H1 (cell line): Measurements from ENCODE around the gene CCDC60. TPM values are rescaled to one million over a fixed set of nuclear protein-coding genes. Genes with fewer than 3 reads are reported as not detected.

ENCODE experiments used
- CTCF ChIA-PET: fragments of 300-600 bp; sonication (Branson Sonifier 250); formaldehyde crosslinking; loops from one replicate; lab custom pipeline; 2021; ENCODE audit not compliant: partially characterized antibody; lab: Charles Lee
- POLR2A ChIA-PET: fragments of 300-600 bp; sonication (Branson Sonifier 250); formaldehyde crosslinking; loops from one replicate; lab custom pipeline; 2021; ENCODE audit warnings: inconsistent platforms; ENCODE audit not compliant: partially characterized antibody; lab: Charles Lee
- DNase-seq, 2 experiments: peaks; one replicate each; pipeline versions ENCODE4 v3.0.0 to v3.0.0-alpha.2; 2010 to 2022; ENCODE audit warnings: low spot score in 2 of 2, low read depth in 1 of 2, mixed read lengths in 1 of 2
- FAIRE-seq: peaks from 2 replicates; lab custom pipeline; 2011; peaks lifted over from hg19 to GRCh38; lab: Jason Lieb, UNC
- H2AFZ ChIP-seq: 2 replicates; pipeline ENCODE4 v1.8.1; 2012; ENCODE audit warnings: low read length, inconsistent platforms
- H2AK5ac ChIP-seq: 2 replicates; pipeline ENCODE4 v1.6.1; 2013; ENCODE audit warnings: low read depth, low read length
- H2BK120ac ChIP-seq: replicated peaks from 2 replicates; pipeline ENCODE3; 2013; ENCODE audit warnings: low read depth, low read length, inconsistent platforms
- H2BK12ac ChIP-seq: 2 replicates; pipeline ENCODE4 v1.6.1; 2013; ENCODE audit warnings: low read depth, low read length
- H2BK15ac ChIP-seq: 2 replicates; pipeline ENCODE4 v1.6.1; 2013; ENCODE audit warnings: low read length
- H2BK20ac ChIP-seq: 2 replicates; pipeline ENCODE4 v1.6.1; 2013; ENCODE audit warnings: low read length
- H2BK5ac ChIP-seq: 2 replicates; pipeline ENCODE4 v1.6.1; 2013; ENCODE audit warnings: low read depth, low read length
- H3K14ac ChIP-seq: 2 replicates; pipeline ENCODE4 v1.6.1; 2013; ENCODE audit warnings: inconsistent platforms; ENCODE audit not compliant: insufficient read length
- H3K18ac ChIP-seq: 2 replicates; pipeline ENCODE4 v1.6.1; 2013; ENCODE audit warnings: low read length; ENCODE audit errors: extremely low read depth
- H3K23ac ChIP-seq: 2 replicates; pipeline ENCODE4 v1.6.1; 2013; ENCODE audit warnings: inconsistent platforms; ENCODE audit not compliant: insufficient read length
- H3K23me2 ChIP-seq: 2 replicates; pipeline ENCODE4 v1.6.1; 2013; ENCODE audit warnings: low read depth, low read length
- H3K27ac ChIP-seq: 2 replicates; pipeline ENCODE4 v1.6.1; 2011; ENCODE audit warnings: low read depth, low read length, inconsistent platforms
- H3K27me3 ChIP-seq, 4 experiments: replicated peaks in 1 of 4; 1 replicate in 1 of 4; 2 replicates in 3 of 4; pipeline versions ENCODE4 v1.6.1 to v1.8.1; 2011 to 2013; ENCODE audit warnings: low read length in 3 of 4, mild to moderate bottlenecking in 3 of 4, inconsistent platforms in 2 of 4, mixed read lengths in 2 of 4, moderate library complexity in 1 of 4; ENCODE audit not compliant: control insufficient read depth in 3 of 4, insufficient read depth in 3 of 4; ENCODE audit errors: extremely low read depth in 1 of 4
- H3K36me3 ChIP-seq, 4 experiments: 2 replicates each; pipeline versions ENCODE4 v1.6.1 to v1.8.1; 2011 to 2013; ENCODE audit warnings: mild to moderate bottlenecking in 4 of 4, low read length in 3 of 4, moderate library complexity in 2 of 4, control low read depth in 1 of 4, inconsistent platforms in 1 of 4; ENCODE audit not compliant: insufficient read depth in 4 of 4, control insufficient read depth in 2 of 4
- H3K4ac ChIP-seq: replicated peaks from 2 replicates; pipeline ENCODE3; 2013; ENCODE audit warnings: low read length, low read depth, mixed read lengths, inconsistent platforms; ENCODE audit not compliant: insufficient read length
- H3K4me1 ChIP-seq, 4 experiments: replicated peaks in 1 of 4; 1 replicate in 1 of 4; 2 replicates in 3 of 4; pipeline versions ENCODE4 v1.6.1 to v1.8.1; 2011 to 2013; ENCODE audit warnings: low read length in 3 of 4, inconsistent platforms in 2 of 4, mixed read lengths in 1 of 4; ENCODE audit not compliant: insufficient read depth in 4 of 4, control insufficient read depth in 3 of 4
- H3K4me2 ChIP-seq, 2 experiments: 2 replicates each; pipeline versions ENCODE4 v1.6.1 to v1.8.1; 2011 to 2013; ENCODE audit warnings: low read depth in 2 of 2, low read length in 2 of 2, control low read depth in 1 of 2, inconsistent platforms in 1 of 2, mild to moderate bottlenecking in 1 of 2; ENCODE audit not compliant: insufficient read depth in 1 of 2
- H3K4me3 ChIP-seq, 4 experiments: fragments of 200-600, 300-600 bp in 1 of 4; sonication (generic), shearing (Covaris generic), sonication (Bioruptor Twin) in 1 of 4; 2 replicates each; pipeline versions ENCODE4 v1.5.1 to v1.8.1; 2011 to 2016; ENCODE audit warnings: low read length in 4 of 4, low read depth in 3 of 4, control low read depth in 2 of 4, inconsistent platforms in 2 of 4, mild to moderate bottlenecking in 2 of 4, mixed read lengths in 1 of 4, moderate library complexity in 1 of 4; ENCODE audit not compliant: insufficient read depth in 2 of 4; ENCODE audit errors: extremely low read depth in 1 of 4
- H3K56ac ChIP-seq: replicated peaks from 2 replicates; pipeline ENCODE3; 2013; ENCODE audit warnings: low read depth, mild to moderate bottlenecking, mixed read lengths, low read length, inconsistent platforms; ENCODE audit not compliant: insufficient read length
- H3K79me1 ChIP-seq: 2 replicates; pipeline ENCODE4 v1.6.1; 2013; ENCODE audit warnings: low read depth, low read length, control low read depth
- H3K79me2 ChIP-seq, 2 experiments: 2 replicates each; pipeline versions ENCODE4 v1.6.1 to v1.8.1; 2012 to 2013; ENCODE audit warnings: low read length in 2 of 2, mild to moderate bottlenecking in 2 of 2, inconsistent platforms in 1 of 2; ENCODE audit not compliant: insufficient read depth in 2 of 2, control insufficient read depth in 1 of 2
- H3K9ac ChIP-seq, 4 experiments: replicated peaks in 1 of 4; 1 replicate in 1 of 4; 2 replicates in 3 of 4; pipeline versions ENCODE4 v1.6.1 to v1.8.1; 2011 to 2013; ENCODE audit warnings: low read depth in 3 of 4, low read length in 3 of 4, control low read depth in 2 of 4, mild to moderate bottlenecking in 2 of 4, moderate library complexity in 2 of 4, inconsistent platforms in 1 of 4; ENCODE audit errors: extremely low read depth in 1 of 4
- H3K9me3 ChIP-seq, 2 experiments: 2 replicates each; pipeline versions ENCODE4 v1.6.1 to v1.8.1; 2012 to 2013; ENCODE audit warnings: mild to moderate bottlenecking in 2 of 2, moderate library complexity in 2 of 2, control low read depth in 1 of 2, inconsistent platforms in 1 of 2, low read depth in 1 of 2, low read length in 1 of 2, mixed read lengths in 1 of 2; ENCODE audit not compliant: insufficient read depth in 2 of 2
- H4K20me1 ChIP-seq, 2 experiments: replicated peaks in 1 of 2; 2 replicates each; pipeline versions ENCODE3 to v1.8.1; 2011 to 2013; ENCODE audit warnings: inconsistent platforms in 2 of 2, low read length in 2 of 2, mild to moderate bottlenecking in 1 of 2; ENCODE audit not compliant: insufficient read depth in 2 of 2, control insufficient read depth in 1 of 2
- H4K5ac ChIP-seq: 2 replicates; pipeline ENCODE4 v1.6.1; 2013; ENCODE audit warnings: low read length, low read depth, mixed read lengths, inconsistent platforms; ENCODE audit not compliant: insufficient read length
- H4K8ac ChIP-seq: 2 replicates; pipeline ENCODE4 v1.8.0; 2013; ENCODE audit warnings: mild to moderate bottlenecking, moderate library complexity, low read length, inconsistent platforms; ENCODE audit not compliant: insufficient read depth; ENCODE audit errors: extremely low read depth
- H4K91ac ChIP-seq: replicated peaks from 2 replicates; pipeline ENCODE3; 2013; ENCODE audit warnings: low read length, mixed read lengths, inconsistent platforms; ENCODE audit not compliant: insufficient read length
- MAFK ChIP-seq: IDR thresholded peaks from 2 replicates; pipeline ENCODE4 v1.6.1; 2012; ENCODE audit warnings: low read depth, mild to moderate bottlenecking, improper control_type of control experiment, low read length
- POLR2A ChIP-seq, 2 experiments: IDR thresholded peaks; 1 replicate in 1 of 2; 2 replicates in 1 of 2; pipeline ENCODE4 v1.6.1; 2011; ENCODE audit warnings: low read depth in 2 of 2, low read length in 2 of 2, mild to moderate bottlenecking in 2 of 2; ENCODE audit errors: control extremely low read depth in 1 of 2
- WGBS, 2 experiments: shearing (Covaris generic) in 1 of 2; methylation state at CpG; one replicate each; pipeline versions ENCODE4 v1.1.6 to v1.1.7; 2013 to 2015; ENCODE audit warnings: low lambda C conversion rate in 2 of 2, mixed read lengths in 2 of 2, inconsistent platforms in 1 of 2, low coverage in 1 of 2, missing lambda C conversion rate in 1 of 2; ENCODE audit not compliant: insufficient replicate concordance in 2 of 2, insufficient coverage in 1 of 2, insufficient read length in 1 of 2; ENCODE audit errors: extremely low coverage in 1 of 2, missing lambda C conversion rate in 1 of 2; 5-methylcytosine and 5-hydroxymethylcytosine counted together
- polyA plus RNA-seq, 7 experiments: library from polyadenylated mRNA; depleted of rRNA in 3 of 7; stranded (reverse) in 5 of 7; unstranded in 2 of 7; fragments of >200 nt in 5 of 7; fragments of 200-250 nt in 2 of 7; gene quantifications; 1 replicate in 5 of 7; 2 replicates in 1 of 7; 4 replicates in 1 of 7; pipeline versions ENCODE4 v1.2.1 to v1.2.3, GENCODE V29; 2011 to 2013; ENCODE audit warnings: missing spikeins in 2 of 7, mixed read lengths in 2 of 7
- total RNA-seq: library from RNA; stranded (reverse); fragmentation: NEBNext Ultra II Directional; extraction: Animal tissue kit (Norgen Biotek cat#: 25700); gene quantifications from 2 replicates; pipeline ENCODE4 v1.2.1, GENCODE V29; 2021

The CCDC60 gene
- total and polyA plus RNA-seq, 2 of the 8 experiments (the other 6 are each of a cell fraction or from before 2014, with no cell fraction given), result 0.05 TPM; not detected in 1

DNA sequence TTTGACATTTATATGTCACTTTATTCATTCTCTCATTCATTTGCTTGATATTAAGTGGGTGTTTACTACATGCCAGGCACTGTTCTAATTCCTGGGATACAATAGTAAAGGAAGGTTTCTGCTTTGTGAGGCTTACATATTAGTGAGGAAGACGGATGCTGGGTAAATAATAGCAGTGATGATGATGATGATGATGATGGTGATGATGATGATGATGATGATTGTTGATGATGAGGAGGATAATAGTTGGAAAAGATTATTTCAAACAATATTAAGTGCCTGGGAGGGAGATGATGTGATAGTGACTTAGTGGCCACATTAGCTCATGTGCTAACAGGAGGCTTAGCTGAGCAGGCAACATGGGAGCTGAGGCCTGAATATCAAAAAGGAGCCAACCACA lies 239.7 kb downstream of the CCDC60 start:
- H3K14ac ChIP-seq, result no peak overlapping the region
- H4K8ac ChIP-seq, result no peak overlapping the region
- no peak overlapping the region for H3K56ac ChIP-seq
- no peaks in the 10 kb centered on the region for H3K27me3 ChIP-seq
- no peak overlapping the region for H3K27ac ChIP-seq
- H4K20me1 ChIP-seq, result no peaks in the 10 kb centered on the region
- no peak overlapping the region for H4K91ac ChIP-seq
- H2BK15ac ChIP-seq, result no peak overlapping the region
- FAIRE-seq (no peak), DNase-seq (no peak)
- H3K36me3 ChIP-seq, result no peaks in the 10 kb centered on the region
- no peak overlapping the region for H2BK20ac ChIP-seq
- no peak overlapping the region for H3K4me3 ChIP-seq
- H2BK120ac ChIP-seq, result no peak overlapping the region
- no peaks in the 10 kb centered on the region; the same call in 1 of the 2 replicates for H3K23me2 ChIP-seq
- TF ChIP-seq MAFK (no peak), POLR2A (IDR thresholded peaks at IDR 0.05; ENCODE audit: control extremely low read depth in 1 of 2, low read depth in 2 of 2, low read length in 2 of 2) (no peak)
- H4K5ac ChIP-seq, result no peak overlapping the region
- ChIA-PET POLR2A (no interaction called here), CTCF (no interaction called here)
- no peaks in the 10 kb centered on the region for H3K79me1 ChIP-seq
- no peak overlapping the region for H3K4me2 ChIP-seq
- H2AK5ac ChIP-seq, result no peak overlapping the region
- WGBS, 2 experiments, result 82% methylated on average over 1 of the region's 1 CpG; no CpG with 5 or more reads in 1 of the 2 experiments
- H2BK12ac ChIP-seq, result no peak overlapping the region
- no peak overlapping the region for H3K9ac ChIP-seq
- H3K79me2 ChIP-seq, result no peaks in the 10 kb centered on the region
- no peak overlapping the region for H3K18ac ChIP-seq
- H3K9me3 ChIP-seq, result no peaks in the 10 kb centered on the region
- no peak overlapping the region for H2AFZ ChIP-seq
- no peak overlapping the region for H3K23ac ChIP-seq
- H3K4ac ChIP-seq, result no peak overlapping the region
- H3K4me1 ChIP-seq, result no peaks in the 10 kb centered on the region
- H2BK5ac ChIP-seq, result no peak overlapping the region
